Left ventricle myocardium inferior (tissue), 1 donor: ENCODE measurements around the gene OSM. TPM values are rescaled to one million over a fixed set of nuclear protein-coding genes. Genes with fewer than 3 reads are reported as not detected.

ENCODE experiments used
- DNase-seq: peaks from one replicate; pipeline ENCODE4 v3.0.0-alpha.2; 2020
- H3K27ac ChIP-seq: fragments of 200-600 bp; replicated peaks from 2 replicates; pipeline ENCODE4 v1.8.0; 2021
- H3K27me3 ChIP-seq: fragments of 200-600 bp; 2 replicates; pipeline ENCODE4 v1.8.0; 2021; ENCODE audit warnings: low read depth
- H3K36me3 ChIP-seq: fragments of 200-600 bp; 2 replicates; pipeline ENCODE4 v1.8.0; 2021
- H3K4me1 ChIP-seq: fragments of 200-600 bp; 2 replicates; pipeline ENCODE4 v1.8.0; 2021
- H3K4me3 ChIP-seq: fragments of 200-600 bp; 2 replicates; pipeline ENCODE4 v1.8.0; 2021; ENCODE audit warnings: mild to moderate bottlenecking, moderate library complexity
- H3K9me3 ChIP-seq: fragments of 200-600 bp; replicated peaks from 2 replicates; pipeline ENCODE4 v1.8.0; 2021
- CTCF ChIP-seq: fragments of 200-600 bp; IDR thresholded peaks from 2 replicates; pipeline ENCODE4 v1.8.0; 2021; ENCODE audit warnings: antibody characterized with exemption, mild to moderate bottlenecking, borderline replicate concordance
- intact Hi-C: fragments of 100-400 bp; cut with micrococcal nuclease; formaldehyde crosslinking; loops from one replicate; pipeline ENCODE4 v1.11.0; 2022
- total RNA-seq: library from RNA; stranded (reverse); fragmentation: NEBNext Ultra II Directional; extraction: Animal tissue kit (Norgen Biotek cat#: 25700); gene quantifications from one replicate; pipeline ENCODE4 v1.2.1, GENCODE V29; 2021
- donor health status: DM: no; HTN: yes; CAD: no; lungs with severe emphysema.

The OSM gene
- total RNA-seq, 1 donor from 2014 or later = not detected

GRCh38 chr22:30282616-30283046 lies 16.0 kb upstream of the OSM start:
- TF ChIP-seq CTCF = no peak
- no peaks in the 10 kb centered on the region for H3K9me3 ChIP-seq
- no peak overlapping the region for H3K27ac ChIP-seq
- H3K27me3 ChIP-seq = no peaks in the 10 kb centered on the region
- no peak for DNase-seq
- intact Hi-C loops = no loop called here
- no peak overlapping the region for H3K4me3 ChIP-seq
- H3K4me1 ChIP-seq = peaks cover 16% of the 10 kb centered on the region
- H3K36me3 ChIP-seq = peaks cover 20% of the 10 kb centered on the region

- no peak overlapping the region for H3K4me3 ChIP-seq
- no peak for DNase-seq
- peaks cover 16% of the 10 kb centered on the region for H3K4me1 ChIP-seq
- TF ChIP-seq CTCF = no peak
- H3K9me3 ChIP-seq = no peaks in the 10 kb centered on the region
- H3K27ac ChIP-seq = no peak overlapping the region
- no peaks in the 10 kb centered on the region for H3K27me3 ChIP-seq
- peaks cover 8% of the 10 kb centered on the region for H3K36me3 ChIP-seq
- intact Hi-C loops = no loop called here
Observed at GRCh38 chr22:30280505-30280904, 13.9 kb upstream of the OSM start.

- no peak overlapping the region for H3K4me3 ChIP-seq
- no peak overlapping the region for H3K27ac ChIP-seq
- H3K27me3 ChIP-seq = no peaks in the 10 kb centered on the region
- intact Hi-C loops = no loop called here
- H3K9me3 ChIP-seq = no peaks in the 10 kb centered on the region
- no peak for DNase-seq
- TF ChIP-seq CTCF = no peak
- H3K36me3 ChIP-seq = peaks cover 2% of the 10 kb centered on the region
- peaks cover 16% of the 10 kb centered on the region for H3K4me1 ChIP-seq
Observed at GRCh38 chr22:30279932-30280331, 13.3 kb upstream of the OSM start.

GRCh38 chr22:30279046-30279788 lies 12.6 kb upstream of the OSM start:
- no peak overlapping the region for H3K27ac ChIP-seq
- TF ChIP-seq CTCF = no peak
- H3K9me3 ChIP-seq = no peaks in the 10 kb centered on the region
- peak; percentile 60 for DNase-seq
- intact Hi-C loops = no loop called here
- H3K4me1 ChIP-seq = peaks cover 16% of the 10 kb centered on the region
- H3K4me3 ChIP-seq = no peak overlapping the region
- no peaks in the 10 kb centered on the region for H3K36me3 ChIP-seq
- no peaks in the 10 kb centered on the region for H3K27me3 ChIP-seq

GRCh38 chr22:30277547-30278344 lies 11.1 kb upstream of the OSM start:
- Histone ChIP-seq H3K9me3 (no peaks in the 10 kb centered on the region), H3K4me1 (peaks cover 16% of the 10 kb centered on the region), H3K27me3 (no peaks in the 10 kb centered on the region), H3K27ac (peak overlapping the region; percentile 50), H3K36me3 (no peaks in the 10 kb centered on the region), H3K4me3 (no peak overlapping the region)
- TF ChIP-seq CTCF = no peak
- DNase-seq = no peak
- intact Hi-C loops = no loop called here
